Spleen (tissue), 7 donors: ENCODE measurements around the gene FOCAD.

ENCODE experiments used
- CTCF ChIP-seq, 11 experiments: fragments of 200-600 bp in 7 of 11; fragments of 450-650 bp in 4 of 11; sonication (generic) in 4 of 11; IDR thresholded peaks in 8 of 11; conservative IDR thresholded peaks in 3 of 11; 1 replicate in 7 of 11; 2 replicates in 4 of 11; pipeline versions ENCODE4 v1.4.0 to v1.8.0; 2016 to 2021; ENCODE audit warnings: antibody characterized with exemption in 11 of 11, inconsistent platforms in 4 of 11, mild to moderate bottlenecking in 1 of 11
- POLR2A ChIP-seq, 3 donors: fragments of 450-650 bp; IDR thresholded peaks; one replicate each; pipeline ENCODE4 v1.5.1; 2017; ENCODE audit warnings: antibody characterized with exemption in 3 of 3, mild to moderate bottlenecking in 1 of 3
- POLR2AphosphoS5 ChIP-seq, 3 donors: sonication (generic); formaldehyde crosslinking; IDR thresholded peaks; one replicate each; pipeline ENCODE4 v1.5.1; 2017; ENCODE audit warnings: antibody characterized with exemption in 3 of 3
- donor health status: DM: no; HTN: no; CAD: no; lungs with moderate emphysema.
- donor health status: DM: no; HTN: no; CAD: no.
- donor health status: DM: no; HTN: no; CAD: no.

GRCh38 chr9:20707708-20708107 is 23.6 kb downstream of the FOCAD start:
- TF ChIP-seq POLR2AphosphoS5 (IDR thresholded peaks at IDR 0.05) (no peak), CTCF (IDR thresholded peaks at IDR 0.05 in 8 of 11, conservative IDR thresholded peaks at IDR 0.05 in 3 of 11) (no peak), POLR2A (IDR thresholded peaks at IDR 0.05) (no peak)
